ENCODE results near the gene THBS3. TPM values are rescaled to one million over a fixed set of nuclear protein-coding genes. Genes with fewer than 3 reads are reported as not detected.

Gene THBS3
- total and polyA plus RNA-seq, 2 of the 4 experiments (the other 2 are of a cell fraction): 15.1 to 30.4 TPM

DNA sequence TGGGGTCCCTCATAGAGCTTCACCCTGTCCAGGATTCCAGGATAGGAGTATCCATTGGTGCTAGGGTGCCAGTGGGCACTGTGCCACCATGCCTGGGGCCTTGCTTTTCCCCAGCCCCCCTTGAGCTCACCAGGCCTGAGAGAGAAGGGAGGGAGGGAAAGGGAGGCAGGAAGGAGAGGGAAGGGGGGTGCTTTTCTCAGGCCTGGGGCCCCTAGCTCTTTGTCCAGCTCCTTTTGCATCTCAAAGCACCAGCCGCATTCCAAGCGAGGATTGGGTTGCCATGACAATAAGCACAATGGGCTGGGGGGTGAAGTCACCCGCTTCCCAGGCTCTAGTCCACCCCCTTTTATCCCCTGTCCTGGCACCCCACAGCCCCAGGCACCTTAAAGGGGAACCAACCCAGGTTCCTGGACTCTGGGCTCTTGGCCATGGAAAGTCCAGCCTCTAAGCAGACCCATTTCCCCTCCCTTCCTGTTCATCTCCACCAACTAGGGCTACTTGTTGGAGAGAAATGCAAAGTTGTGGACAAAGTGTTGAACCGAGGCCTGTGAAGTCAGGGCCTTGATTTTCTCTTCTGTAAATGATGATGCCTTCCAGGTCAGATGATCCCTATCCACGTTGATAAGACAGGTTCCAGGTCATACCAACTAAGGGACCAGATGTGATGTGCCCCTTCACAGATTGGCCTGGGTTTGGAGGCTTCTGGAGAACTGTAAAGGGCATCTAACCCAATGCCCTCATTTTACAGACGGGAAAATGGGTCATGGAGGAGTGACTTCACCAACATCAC lies 11.4 kb downstream of the THBS3 start:
- Histone ChIP-seq H2BK15ac (ENCODE audit: low read depth, low read length) (no peak overlapping the region), H3K4me3 (ENCODE audit: insufficient read depth, low read depth, low read length) (no peak overlapping the region), H2AK9ac (replicated peaks; ENCODE audit: low read depth, low read length, poor library complexity) (peak overlapping the region; percentile 93), H2BK120ac (ENCODE audit: low read depth, low read length) (no peak overlapping the region), H3K56ac (ENCODE audit: extremely low read depth, insufficient read depth, low read length) (no peak overlapping the region), H4K20me1 (ENCODE audit: insufficient read depth, low read length) (no peaks in the 10 kb centered on the region), H2AFZ (replicated peaks; ENCODE audit: low read length, poor library complexity) (no peak overlapping the region), H3K9me3 (ENCODE audit: control insufficient read depth, insufficient read depth, low read length) (no peaks in the 10 kb centered on the region), H3K27me3 (ENCODE audit: control insufficient read depth, insufficient read depth, low read length) (no peaks in the 10 kb centered on the region), H2BK5ac (ENCODE audit: low read depth, low read length, poor library complexity, severe bottlenecking) (no peak overlapping the region), H3K27ac (ENCODE audit: insufficient read depth, low read length) (no peak overlapping the region), H3K14ac (replicated peaks; ENCODE audit: low read depth, low read length) (no peak overlapping the region), H3K18ac (ENCODE audit: low read depth, low read length) (no peak overlapping the region), H4K5ac (ENCODE audit: low read depth, low read length) (no peak overlapping the region), H3K9me1 (ENCODE audit: insufficient read depth, low read length) (peaks cover 19% of the 10 kb centered on the region), H3K9ac (ENCODE audit: low read depth, low read length) (no peak overlapping the region), H4K91ac (ENCODE audit: insufficient read depth, low read depth, low read length) (no peak overlapping the region), H2BK20ac (ENCODE audit: low read depth, low read length) (no peak overlapping the region), H3K36me3 (ENCODE audit: control insufficient read depth, insufficient read depth, low read length) (peaks cover 24% of the 10 kb centered on the region), H3K4ac (ENCODE audit: low read depth, low read length) (no peak overlapping the region; the same call in 1 of the 2 replicates), H3K4me2 (ENCODE audit: low read depth, low read length) (no peak overlapping the region; the same call in 1 of the 2 replicates), H3K4me1 (ENCODE audit: control insufficient read depth, insufficient read depth, low read length) (peaks cover 17% of the 10 kb centered on the region), H4K8ac (ENCODE audit: low read depth in 2 of 2, low read length in 2 of 2) (no peak overlapping the region), H2AK5ac (ENCODE audit: low read depth, low read length) (no peak overlapping the region), H3K23ac (ENCODE audit: low read depth, low read length) (no peak overlapping the region), H3K79me1 (ENCODE audit: low read depth in 1 of 2, low read length in 2 of 2) (peaks cover 13 to 30% of the 10 kb centered on the region in 2 experiments; a peak in 3 of 4 replicates)
- intact Hi-C loops (cut with micrococcal nuclease): no loop called here
- in situ Hi-C loops (cut with MboI; ENCODE audit: low sequenced_read_pairs): no loop called here
- POLR2A ChIA-PET (ENCODE audit: unreplicated experiment): no interaction called here
- dilution Hi-C loops (cut with HindIII; ENCODE audit: low sequenced_read_pairs, unreplicated experiment): no loop called here
- 100% methylated on average over 2 of the region's 6 CpGs; no CpG with 5 or more reads in 1 of the 2 experiments for WGBS, 2 experiments (ENCODE audit: extremely low coverage in 2 of 2, insufficient read length in 1 of 2)
- CTCF ChIA-PET: no interaction called here
- DNase-seq: no peak
- no TSS peak for BruUV-seq (replicated peaks)
- ATAC-seq (ENCODE audit: low read depth): no peak
- no peak for TF ChIP-seq RFX5 (IDR thresholded peaks at IDR 0.05; ENCODE audit: low read depth, low read length)
- no peak for TF ChIP-seq MXI1 (IDR thresholded peaks at IDR 0.05; ENCODE audit: borderline replicate concordance, low read depth, low read length)
- no peak for TF ChIP-seq BHLHE40 (IDR thresholded peaks at IDR 0.05; ENCODE audit: low read depth, low read length)
- TF ChIP-seq, protein P1, sequence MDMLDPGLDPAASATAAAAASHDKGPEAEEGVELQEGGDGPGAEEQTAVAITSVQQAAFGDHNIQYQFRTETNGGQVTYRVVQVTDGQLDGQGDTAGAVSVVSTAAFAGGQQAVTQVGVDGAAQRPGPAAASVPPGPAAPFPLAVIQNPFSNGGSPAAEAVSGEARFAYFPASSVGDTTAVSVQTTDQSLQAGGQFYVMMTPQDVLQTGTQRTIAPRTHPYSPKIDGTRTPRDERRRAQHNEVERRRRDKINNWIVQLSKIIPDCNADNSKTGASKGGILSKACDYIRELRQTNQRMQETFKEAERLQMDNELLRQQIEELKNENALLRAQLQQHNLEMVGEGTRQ (IDR thresholded peaks at IDR 0.05; ENCODE audit: low read depth, low read length): no peak
- TF ChIP-seq RCOR1 (IDR thresholded peaks at IDR 0.05; ENCODE audit: insufficient replicate concordance, low read length): no peak
- TF ChIP-seq CEBPB (IDR thresholded peaks at IDR 0.05; ENCODE audit: low read depth, low read length): no peak
- TF ChIP-seq MAZ (IDR thresholded peaks at IDR 0.05; ENCODE audit: borderline replicate concordance, low read depth, low read length): no peak
- TF ChIP-seq, protein P2, sequence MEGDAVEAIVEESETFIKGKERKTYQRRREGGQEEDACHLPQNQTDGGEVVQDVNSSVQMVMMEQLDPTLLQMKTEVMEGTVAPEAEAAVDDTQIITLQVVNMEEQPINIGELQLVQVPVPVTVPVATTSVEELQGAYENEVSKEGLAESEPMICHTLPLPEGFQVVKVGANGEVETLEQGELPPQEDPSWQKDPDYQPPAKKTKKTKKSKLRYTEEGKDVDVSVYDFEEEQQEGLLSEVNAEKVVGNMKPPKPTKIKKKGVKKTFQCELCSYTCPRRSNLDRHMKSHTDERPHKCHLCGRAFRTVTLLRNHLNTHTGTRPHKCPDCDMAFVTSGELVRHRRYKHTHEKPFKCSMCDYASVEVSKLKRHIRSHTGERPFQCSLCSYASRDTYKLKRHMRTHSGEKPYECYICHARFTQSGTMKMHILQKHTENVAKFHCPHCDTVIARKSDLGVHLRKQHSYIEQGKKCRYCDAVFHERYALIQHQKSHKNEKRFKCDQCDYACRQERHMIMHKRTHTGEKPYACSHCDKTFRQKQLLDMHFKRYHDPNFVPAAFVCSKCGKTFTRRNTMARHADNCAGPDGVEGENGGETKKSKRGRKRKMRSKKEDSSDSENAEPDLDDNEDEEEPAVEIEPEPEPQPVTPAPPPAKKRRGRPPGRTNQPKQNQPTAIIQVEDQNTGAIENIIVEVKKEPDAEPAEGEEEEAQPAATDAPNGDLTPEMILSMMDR (conservative IDR thresholded peaks at IDR 0.05; ENCODE audit: low read depth, low read length): no peak
